Stimulated activated CD8-positive, alpha-beta memory T cell treated with anti-CD3 and anti-CD28 coated beads, Interleukin-12 subunit alpha, Interleukin-12 subunit beta, amount 100 ng/mL, for 24 hours (primary cell): Measurements from ENCODE around the gene CDH23.

Experiments used
- DNase-seq: peaks from one replicate; pipeline ENCODE4 v3.0.0-alpha.2; 2020; ENCODE audit errors: extremely low read depth

Gene CDH23

GRCh38 chr10:71564194-71564820, 167.6 kb downstream of the CDH23 start:
- DNase-seq: no peak

- DNase-seq: no peak
Observed at GRCh38 chr10:71565284-71566000, 168.7 kb downstream of the CDH23 start.

- no peak for DNase-seq
Observed at GRCh38 chr10:71567006-71567405, 170.3 kb downstream of the CDH23 start.

- no peak for DNase-seq
Observed at GRCh38 chr10:71568896-71569492, 172.3 kb downstream of the CDH23 start.

GRCh38 chr10:71569775-71570588, 173.3 kb downstream of the CDH23 start:
- peak; percentile 49 for DNase-seq

DNA sequence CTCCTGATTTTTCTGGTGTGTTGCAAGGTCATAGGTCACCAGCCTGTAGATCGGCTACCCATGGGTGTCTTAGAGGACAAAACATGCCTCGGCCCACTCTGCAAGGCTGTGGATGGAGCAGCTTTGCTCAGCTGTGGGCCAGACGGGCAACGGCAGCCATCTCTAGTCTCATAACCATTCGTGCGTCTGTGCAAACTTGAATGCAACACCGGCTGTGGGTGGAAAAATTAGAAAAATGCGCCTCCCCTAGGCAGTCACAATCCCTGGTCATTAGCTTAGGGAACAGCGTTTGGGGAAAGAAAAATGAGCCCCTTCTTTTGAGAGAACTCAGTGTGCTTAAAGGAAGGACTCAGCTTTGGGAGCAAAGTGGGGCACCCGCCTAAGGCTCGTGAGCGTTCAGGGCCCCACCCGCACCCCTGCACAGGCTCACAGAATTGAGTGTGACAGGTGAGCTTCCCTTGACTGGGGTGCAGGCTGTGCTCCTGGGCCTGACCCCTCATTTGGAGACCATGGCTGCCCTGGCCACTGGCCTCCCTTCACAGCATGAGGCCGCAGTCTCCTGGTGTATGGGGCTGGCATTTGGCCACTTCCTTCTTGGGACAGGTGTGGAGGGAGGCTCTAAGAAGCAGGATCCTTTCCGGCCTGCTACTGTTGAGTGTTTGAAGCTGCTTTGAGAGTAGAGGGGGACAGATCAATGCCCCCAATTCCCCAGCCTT, 174.9 kb downstream of the CDH23 start:
- no peak for DNase-seq

DNA sequence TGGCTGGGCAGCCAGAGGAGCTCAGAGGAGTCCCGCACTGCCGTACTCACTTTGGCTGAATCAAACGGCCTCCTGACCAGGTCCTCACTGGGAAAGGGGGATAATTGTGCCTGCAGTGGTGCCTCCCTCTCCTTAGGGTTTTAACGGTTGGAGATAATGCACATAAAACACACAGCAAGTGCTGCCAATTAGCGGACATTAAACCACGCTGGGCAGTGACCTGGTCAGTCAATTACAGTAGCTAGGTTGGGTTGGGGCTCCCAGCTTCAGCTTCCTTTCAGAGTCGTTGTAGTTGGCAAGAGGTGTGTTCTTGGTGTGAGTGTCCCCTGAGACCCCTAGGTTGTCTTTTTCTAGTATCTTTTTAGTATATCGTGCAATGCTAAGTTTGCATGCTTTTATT, 176.2 kb downstream of the CDH23 start:
- no peak for DNase-seq

- DNase-seq: no peak
Observed at GRCh38 chr10:71573562-71574518, 177.1 kb downstream of the CDH23 start.

DNA sequence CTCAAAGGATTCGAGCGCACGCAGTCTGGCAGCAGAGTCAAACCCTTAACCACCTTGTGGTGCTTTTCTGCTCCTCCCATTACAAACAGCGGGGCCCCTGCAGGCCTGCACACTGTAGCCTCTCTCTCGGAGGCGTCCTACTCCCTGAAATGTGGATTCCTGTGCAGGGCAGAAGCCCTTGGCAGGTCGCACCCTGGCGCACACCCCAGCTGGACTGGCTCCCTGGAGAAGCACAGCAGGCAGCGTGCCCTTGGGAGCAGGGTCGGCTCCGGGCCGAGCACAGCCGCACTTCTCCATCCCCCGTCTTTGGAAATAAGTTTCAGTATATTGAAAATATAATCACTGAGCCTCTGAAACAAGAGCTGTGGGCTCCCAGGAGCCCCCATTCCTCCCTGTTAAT, 178.7 kb downstream of the CDH23 start:
- no peak for DNase-seq

DNA sequence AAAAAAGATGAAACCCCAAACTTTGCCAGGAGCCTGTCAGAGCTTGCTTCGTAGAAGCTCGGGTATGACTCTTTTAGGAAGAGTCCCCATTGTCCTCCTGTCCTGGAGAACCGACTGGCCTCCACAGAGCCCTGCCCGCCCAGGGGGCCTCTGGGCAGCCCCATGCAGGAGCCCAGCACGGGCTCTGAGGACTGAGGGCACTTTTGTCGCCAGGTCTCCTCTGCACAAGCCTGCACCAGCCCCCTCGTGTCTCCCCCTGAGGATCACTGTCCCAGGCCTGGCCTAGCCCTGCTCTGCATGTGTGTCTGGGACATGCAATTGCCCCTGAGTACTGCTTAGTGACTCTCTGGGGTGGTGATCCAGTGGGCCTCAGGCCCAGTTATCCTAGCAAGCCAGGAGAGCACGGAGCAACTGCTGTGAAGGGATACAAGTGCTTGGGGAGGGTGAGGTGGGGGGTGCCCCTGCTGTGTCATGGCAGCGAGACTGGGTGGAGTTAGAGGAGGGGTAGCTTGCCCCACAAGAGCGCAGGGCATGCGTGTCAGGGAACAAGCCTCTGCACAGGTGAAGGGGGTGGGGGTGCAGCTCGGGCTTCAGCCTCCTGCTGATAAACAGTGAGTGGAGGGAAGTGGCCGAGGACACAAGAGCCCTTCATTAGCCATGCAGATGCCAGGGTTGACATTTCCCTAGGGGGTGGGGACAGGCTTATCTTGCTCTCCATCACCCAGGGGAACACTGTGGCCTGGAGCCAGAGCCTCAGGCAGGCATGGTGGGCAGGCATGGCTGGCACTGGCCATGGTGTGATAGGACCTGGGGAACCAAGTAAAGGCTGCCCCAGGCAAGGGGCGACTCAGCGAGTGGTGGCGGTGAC, 179.4 kb downstream of the CDH23 start:
- no peak for DNase-seq

DNA sequence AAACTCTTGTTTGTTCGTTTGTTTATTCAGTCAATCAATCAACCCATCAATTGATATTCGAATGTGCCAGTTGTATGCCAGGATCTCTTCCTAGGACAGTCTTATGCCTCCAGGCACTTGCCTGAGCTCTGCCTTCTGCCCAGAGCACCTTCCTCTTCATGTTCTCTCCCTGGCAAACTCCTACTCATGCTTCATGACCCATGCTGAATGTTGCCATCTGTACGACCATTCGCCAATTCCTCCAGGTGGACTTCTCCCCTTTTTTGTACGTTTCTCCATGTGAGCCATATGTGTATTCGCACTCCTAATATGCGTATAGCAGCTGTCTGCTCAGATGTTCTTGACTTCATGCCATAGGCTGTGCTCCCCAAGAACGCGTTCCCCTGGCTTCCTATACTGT, 180.1 kb downstream of the CDH23 start:
- DNase-seq: no peak

- no peak for DNase-seq
Observed at GRCh38 chr10:71577345-71577744, 180.6 kb downstream of the CDH23 start.

DNA sequence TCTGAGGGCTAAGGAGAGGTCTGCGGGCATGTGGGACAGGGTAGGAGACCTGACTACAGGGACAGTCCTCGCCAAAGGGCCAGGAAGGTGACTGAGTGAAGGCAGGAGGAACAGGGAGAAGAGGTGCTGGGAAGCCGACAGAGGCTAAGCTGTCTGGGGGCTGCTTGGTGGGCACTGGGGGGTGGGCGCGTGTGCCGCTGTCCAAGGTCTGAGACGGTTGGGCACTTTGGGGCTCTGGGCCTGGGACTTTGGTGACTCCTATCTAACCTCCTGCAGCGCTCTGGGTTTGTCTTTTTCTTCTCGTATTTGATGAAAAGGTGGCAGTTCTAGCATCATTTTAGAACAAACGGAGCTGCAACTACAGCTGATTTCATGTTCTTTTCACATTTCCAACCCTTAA, 181.3 kb downstream of the CDH23 start:
- no peak for DNase-seq

DNA sequence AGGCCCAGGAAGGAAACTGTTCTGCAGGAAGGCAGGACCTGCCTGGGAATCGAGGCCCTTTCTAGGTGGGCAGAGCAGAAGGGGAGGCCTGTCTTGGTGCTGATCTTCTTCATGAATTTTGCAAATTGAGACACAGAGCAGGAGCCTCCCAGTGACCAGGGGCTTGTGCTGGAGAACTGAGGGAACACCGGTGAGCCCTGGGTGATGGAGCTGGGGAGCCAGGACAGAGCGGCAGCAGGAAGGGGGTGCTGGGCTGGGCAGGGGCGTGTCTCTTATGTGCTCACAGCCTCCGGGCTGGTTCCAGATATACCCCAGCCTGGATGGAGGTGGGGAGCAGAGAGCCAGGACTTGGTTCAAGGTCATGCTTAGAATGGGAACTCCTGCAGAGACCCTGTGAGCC, 182.9 kb downstream of the CDH23 start:
- no peak for DNase-seq

DNA sequence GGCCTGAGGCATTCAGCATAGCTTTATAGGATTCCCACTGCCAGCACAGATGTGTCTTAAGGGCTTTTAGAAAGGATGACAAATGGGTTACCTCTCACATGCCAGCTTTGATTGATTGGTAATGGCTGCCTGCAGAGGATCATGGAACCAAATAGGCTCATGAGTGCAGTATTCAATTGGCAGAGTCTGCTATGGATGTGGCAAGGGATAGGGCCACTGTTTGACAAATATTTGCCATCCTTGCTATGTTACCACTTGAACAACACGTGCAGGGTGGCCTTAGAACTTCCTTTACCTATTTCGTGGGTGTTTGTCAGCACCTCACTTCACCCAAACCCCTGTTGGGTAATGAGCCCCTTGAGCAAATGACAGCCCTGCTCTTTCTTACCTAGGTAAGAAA, 183.7 kb downstream of the CDH23 start:
- no peak for DNase-seq

- DNase-seq: no peak
Observed at GRCh38 chr10:71580926-71581325, 184.2 kb downstream of the CDH23 start.

GRCh38 chr10:71581376-71581775, 184.7 kb downstream of the CDH23 start:
- DNase-seq: no peak

DNA sequence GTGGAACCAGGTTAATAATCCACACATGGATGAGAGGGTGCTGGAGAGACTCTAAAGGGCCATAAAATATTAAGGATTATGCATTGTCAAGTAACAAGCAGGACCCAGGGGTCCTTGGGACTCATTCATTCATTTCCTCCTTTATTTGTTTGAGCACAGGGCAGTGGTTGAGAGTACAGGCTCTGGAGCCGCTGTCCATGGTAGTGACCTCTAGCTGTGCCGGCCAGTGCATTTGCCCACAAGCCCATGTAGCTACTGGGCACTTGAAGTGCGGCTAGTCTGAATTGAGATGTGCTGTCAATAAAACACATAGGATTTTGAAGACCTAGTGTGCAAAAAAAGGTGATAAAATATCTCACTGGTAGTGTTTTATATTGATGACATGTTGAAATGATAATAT, 185.3 kb downstream of the CDH23 start:
- DNase-seq: no peak
